ENCODE results near the gene HIF1AN.
"Not testable (repeated sequence)": the region's sequence is repeated elsewhere in the genome, so short reads cannot be mapped to it uniquely, and the experiment has no call there.

Gene HIF1AN

GRCh38 chr10:100567826-100568225, 32.1 kb downstream of the HIF1AN start:
- DNase-seq = no peak

- no peak for DNase-seq
Measured at GRCh38 chr10:100568912-100569311, 33.2 kb downstream of the HIF1AN start.

GRCh38 chr10:100569687-100570481, 34.1 kb downstream of the HIF1AN start:
- no peak for DNase-seq

DNA sequence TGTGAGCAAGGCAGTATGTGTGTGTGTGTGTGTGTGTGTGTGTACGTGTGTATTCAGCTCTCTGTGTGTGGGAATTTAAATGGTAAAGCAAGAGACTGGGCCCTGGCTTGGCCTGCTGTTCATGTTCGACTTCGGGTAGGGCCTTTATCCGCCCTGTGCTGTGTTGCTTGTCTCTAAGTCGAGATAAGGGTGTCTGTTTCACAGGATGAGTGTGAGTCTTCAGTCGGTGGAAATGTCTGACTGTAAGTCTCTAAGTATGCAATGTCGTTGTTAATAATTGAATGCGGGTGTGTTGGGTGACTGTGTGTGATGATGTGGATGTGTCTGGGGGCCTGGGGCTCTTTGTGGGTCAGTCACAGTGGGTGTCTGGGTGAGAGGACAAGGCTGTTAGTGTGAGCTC, 34.8 kb downstream of the HIF1AN start:
- no peak for DNase-seq

- no peak for DNase-seq
Measured at GRCh38 chr10:100571084-100571856, 35.5 kb downstream of the HIF1AN start.

GRCh38 chr10:100575146-100575545, 39.4 kb downstream of the HIF1AN start:
- DNase-seq = not testable (repeated sequence)

DNA sequence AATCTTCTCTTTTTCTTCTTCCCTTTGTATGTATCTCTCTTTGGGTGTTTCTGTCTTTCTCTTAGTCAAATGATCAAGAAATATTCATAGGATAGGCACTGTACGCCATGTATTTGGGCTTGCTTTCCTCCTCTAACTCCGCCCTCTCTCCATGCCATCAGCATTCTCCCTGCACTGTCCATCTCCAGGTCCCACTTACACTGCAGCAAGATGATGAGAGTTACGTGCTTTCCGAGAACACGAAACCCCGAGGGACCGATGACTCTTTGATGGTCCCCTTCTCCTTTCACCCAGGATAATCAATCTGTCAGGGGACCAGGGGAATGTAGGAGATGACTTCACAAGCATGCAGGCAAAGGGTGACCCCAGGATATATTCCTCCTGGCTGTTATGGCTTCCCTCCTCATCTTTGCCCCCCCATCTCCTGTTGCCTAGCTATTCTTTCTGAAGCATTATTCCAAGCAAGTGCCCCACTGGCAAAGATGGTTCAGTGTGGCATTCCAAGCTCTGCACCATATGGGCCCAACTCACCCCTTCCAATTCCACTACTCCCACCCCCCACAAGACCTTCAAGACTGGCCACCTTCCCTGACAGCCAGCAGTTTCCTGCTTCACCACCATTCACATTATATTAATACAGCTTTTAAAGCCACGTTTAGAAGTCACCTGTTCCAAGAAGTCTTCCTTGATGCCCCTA, 40.0 kb downstream of the HIF1AN start:
- DNase-seq = no peak

DNA sequence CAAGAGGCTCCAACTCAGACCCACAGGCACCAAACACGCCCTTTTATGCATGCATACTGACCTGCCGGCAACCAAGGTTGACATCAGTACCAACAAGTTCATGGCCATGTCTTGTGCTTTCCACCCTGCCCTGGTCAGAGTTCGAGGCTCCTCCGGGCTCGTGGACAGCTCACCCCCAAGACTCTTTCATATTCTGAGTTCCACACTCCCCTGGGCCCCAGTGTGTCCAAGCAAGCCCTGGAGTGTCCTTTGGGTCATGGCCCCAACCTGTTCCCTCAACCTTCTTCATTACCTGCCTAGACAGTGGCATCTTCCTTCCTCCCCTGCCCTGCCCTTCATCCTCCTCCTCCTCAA, 40.5 kb downstream of the HIF1AN start:
- no peak for DNase-seq

DNA sequence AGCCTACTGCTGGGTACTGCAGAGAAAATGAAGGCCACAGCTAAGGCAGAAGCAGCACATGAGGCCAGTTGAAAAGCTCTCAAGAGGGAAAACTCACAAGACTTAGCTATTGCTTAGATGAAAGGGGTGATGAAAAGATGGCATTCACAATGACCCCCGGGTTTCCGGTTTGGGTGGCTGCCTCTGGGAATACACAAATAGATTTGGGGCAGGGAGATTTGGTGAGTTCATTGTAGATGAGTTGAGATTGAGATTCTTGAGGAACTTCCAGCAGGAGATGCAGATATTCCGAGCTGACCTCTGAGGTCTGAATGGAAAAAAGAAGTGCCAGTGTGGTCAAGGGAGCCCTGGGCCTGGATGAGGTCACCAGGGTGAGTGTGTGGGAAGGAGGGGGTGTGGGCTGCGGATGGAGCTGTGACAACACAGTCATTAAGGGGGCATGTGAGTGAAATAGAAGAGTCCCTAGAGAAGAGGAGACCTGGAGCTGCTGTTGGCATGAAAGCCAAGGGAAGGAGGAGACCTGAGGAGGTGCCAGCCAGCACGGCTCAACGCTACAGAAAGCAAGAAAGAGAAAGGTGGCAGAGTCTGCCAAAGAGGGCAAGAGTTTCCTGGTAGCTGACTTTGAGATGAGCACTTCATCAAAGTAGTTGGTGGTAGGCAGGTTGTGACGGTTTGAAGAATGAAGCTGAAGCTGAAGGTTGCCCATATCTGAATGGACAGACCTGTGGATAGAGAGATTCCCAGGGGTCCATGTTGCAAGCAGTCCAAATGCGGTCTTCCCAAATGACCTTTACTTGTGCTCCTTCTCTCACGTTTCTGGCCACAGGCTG, 43.7 kb downstream of the HIF1AN start:
- DNase-seq = no peak

DNA sequence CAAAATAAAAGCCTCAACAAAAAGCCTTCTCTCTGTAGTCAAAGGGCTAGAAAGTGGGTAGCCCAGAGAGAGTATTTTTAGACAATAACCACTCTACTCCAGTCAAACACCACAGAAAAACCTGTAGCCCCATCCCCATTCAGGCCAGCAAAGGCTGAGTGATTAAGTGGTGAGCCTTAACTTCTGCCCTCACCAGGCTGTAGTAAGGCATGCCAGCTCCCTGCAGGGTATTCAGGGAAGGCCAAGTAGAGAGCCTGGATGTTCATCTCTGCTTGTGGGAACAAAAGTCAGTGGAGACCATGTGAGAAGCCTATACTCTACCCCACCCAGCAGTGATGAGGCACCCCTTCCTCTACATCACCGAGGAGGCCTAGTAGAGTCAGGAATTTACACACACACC, 51.2 kb downstream of the HIF1AN start:
- no peak for DNase-seq

DNA sequence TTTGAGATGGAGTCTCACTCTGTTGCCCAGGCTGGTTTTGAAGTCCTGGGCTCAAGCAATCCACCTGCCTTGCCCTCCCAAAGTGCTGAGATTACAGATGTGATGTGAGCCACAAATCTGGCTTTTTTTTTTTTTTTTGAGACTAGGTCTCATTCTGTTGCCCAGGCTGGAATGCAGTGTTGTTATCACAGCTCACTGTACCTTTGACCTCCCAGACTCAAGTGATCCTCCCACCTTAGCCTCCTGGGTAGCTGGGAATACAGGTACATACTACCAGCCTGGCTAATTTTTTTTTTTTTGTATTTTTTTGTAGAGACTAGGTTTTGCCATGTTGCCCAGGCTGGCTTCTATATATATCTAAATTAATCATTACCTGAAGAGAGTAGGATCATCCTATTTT, 62.4 kb downstream of the HIF1AN start:
- DNase-seq = no peak

GRCh38 chr10:100600218-100600617, 64.5 kb downstream of the HIF1AN start:
- no peak for DNase-seq

- no peak for DNase-seq
Measured at GRCh38 chr10:100607439-100607838, 71.7 kb downstream of the HIF1AN start.
